Measurements from ENCODE around the gene U2AF1L4. TPM values are rescaled to one million over a fixed set of nuclear protein-coding genes. Genes with fewer than 3 reads are reported as not detected.

Gene U2AF1L4
- total and polyA plus RNA-seq, 2 donors (not counting 3 experiments of a cell fraction or from before 2014, with no cell fraction given) = 5.6 to 13.5 TPM

GRCh38 chr19:35789978-35790944 is 45.0 kb upstream of the U2AF1L4 start:
- dilution Hi-C loops (cut with MboI; ENCODE audit: extremely low pct_ligation_motif_present, low sequenced_read_pairs) (no loop called here), intact Hi-C loops (cut with micrococcal nuclease) (no loop called here)
- H3K79me2 ChIP-seq (ENCODE audit: control insufficient read depth, insufficient read depth, low read length) = no peaks in the 10 kb centered on the region
- BruUV-seq (replicated peaks) = no TSS peak
- no peaks in the 10 kb centered on the region for H3K36me3 ChIP-seq (ENCODE audit: control insufficient read depth in 2 of 2, extremely low read depth in 1 of 2, insufficient read depth in 2 of 2, low read length in 2 of 2)
- no peaks in the 10 kb centered on the region for H3K9me3 ChIP-seq (replicated peaks; ENCODE audit: control insufficient read depth, insufficient read depth, low read length)
- H3K4me1 ChIP-seq (ENCODE audit: control insufficient read depth, extremely low read depth, insufficient read depth, low read length) = no peaks in the 10 kb centered on the region
- no peak for TF ChIP-seq MAX (IDR thresholded peaks at IDR 0.05; ENCODE audit: insufficient read depth, insufficient read length)
- TF ChIP-seq, protein P1, sequence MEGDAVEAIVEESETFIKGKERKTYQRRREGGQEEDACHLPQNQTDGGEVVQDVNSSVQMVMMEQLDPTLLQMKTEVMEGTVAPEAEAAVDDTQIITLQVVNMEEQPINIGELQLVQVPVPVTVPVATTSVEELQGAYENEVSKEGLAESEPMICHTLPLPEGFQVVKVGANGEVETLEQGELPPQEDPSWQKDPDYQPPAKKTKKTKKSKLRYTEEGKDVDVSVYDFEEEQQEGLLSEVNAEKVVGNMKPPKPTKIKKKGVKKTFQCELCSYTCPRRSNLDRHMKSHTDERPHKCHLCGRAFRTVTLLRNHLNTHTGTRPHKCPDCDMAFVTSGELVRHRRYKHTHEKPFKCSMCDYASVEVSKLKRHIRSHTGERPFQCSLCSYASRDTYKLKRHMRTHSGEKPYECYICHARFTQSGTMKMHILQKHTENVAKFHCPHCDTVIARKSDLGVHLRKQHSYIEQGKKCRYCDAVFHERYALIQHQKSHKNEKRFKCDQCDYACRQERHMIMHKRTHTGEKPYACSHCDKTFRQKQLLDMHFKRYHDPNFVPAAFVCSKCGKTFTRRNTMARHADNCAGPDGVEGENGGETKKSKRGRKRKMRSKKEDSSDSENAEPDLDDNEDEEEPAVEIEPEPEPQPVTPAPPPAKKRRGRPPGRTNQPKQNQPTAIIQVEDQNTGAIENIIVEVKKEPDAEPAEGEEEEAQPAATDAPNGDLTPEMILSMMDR (IDR thresholded peaks at IDR 0.05; ENCODE audit: extremely low read depth in 1 of 2, insufficient read depth in 1 of 2, low read depth in 1 of 2, low read length in 2 of 2) = no peak
- no peak overlapping the region for H2AFZ ChIP-seq (ENCODE audit: low read depth, low read length)
- no peaks in the 10 kb centered on the region for H4K20me1 ChIP-seq (replicated peaks; ENCODE audit: control insufficient read depth, extremely low read depth, insufficient read depth, low read length)
- CTCF ChIA-PET = no interaction called here
- H3K9ac ChIP-seq (replicated peaks; ENCODE audit: extremely low read depth, insufficient read depth, low read length) = no peak overlapping the region
- DNase-seq (ENCODE audit: low read depth, low spot score) (no peak), FAIRE-seq (no peak)
- no peaks in the 10 kb centered on the region for H3K9me1 ChIP-seq (replicated peaks; ENCODE audit: control insufficient read depth, extremely low read depth, insufficient read depth, low read length)
- no peak overlapping the region for H3K4me3 ChIP-seq (replicated peaks in 1 of 3; ENCODE audit: insufficient read depth in 1 of 3, low read depth in 1 of 3, low read length in 3 of 3)
- H3K27ac ChIP-seq (ENCODE audit: insufficient read depth, low read depth, low read length) = no peak overlapping the region
- H3K27me3 ChIP-seq (ENCODE audit: control insufficient read depth in 2 of 2, insufficient read depth in 2 of 2, low read length in 2 of 2) = peaks cover 0 to 3% of the 10 kb centered on the region in 2 experiments
- POLR2A ChIA-PET = no interaction called here
- no peak overlapping the region for H3K4me2 ChIP-seq (ENCODE audit: insufficient read depth, low read length)
